K562 (cell line): ENCODE results near the gene SLC16A1. TPM values are rescaled to one million over a fixed set of nuclear protein-coding genes. Genes with fewer than 3 reads are reported as not detected.

Experiments
- AFF1 ChIP-seq, 2 experiments: fragments of 450-650 bp; IDR thresholded peaks; 2 replicates each; pipeline ENCODE4 v1.6.1; 2018; ENCODE audit warnings: mild to moderate bottlenecking in 2 of 2, low read depth in 1 of 2; ENCODE audit not compliant: partially characterized antibody in 2 of 2
- ATF7 ChIP-seq: fragments of 450-650 bp; IDR thresholded peaks from 2 replicates; pipeline ENCODE4 v1.7.1; 2014; ENCODE audit warnings: mild to moderate bottlenecking, moderate library complexity
- BCOR ChIP-seq: fragments of 450-650 bp; IDR thresholded peaks from 2 replicates; pipeline ENCODE4 v1.6.1; 2016
- CREM ChIP-seq: IDR thresholded peaks from 2 replicates; pipeline ENCODE4 v1.6.1; 2014; ENCODE audit warnings: antibody characterized with exemption, low read depth
- CTCF ChIP-seq, 3 experiments: IDR thresholded peaks in 2 of 3; conservative IDR thresholded peaks in 1 of 3; 2 replicates each; pipeline ENCODE4 v1.5.1; 2011 to 2012; ENCODE audit warnings: low read length in 3 of 3, mild to moderate bottlenecking in 3 of 3, control low read depth in 2 of 3, improper control_type of control experiment in 1 of 3, inconsistent platforms in 1 of 3, low read depth in 1 of 3, mixed read lengths in 1 of 3, moderate library complexity in 1 of 3; ENCODE audit not compliant: insufficient read depth in 2 of 3
- E2F5 ChIP-seq: sonication (generic); formaldehyde crosslinking; IDR thresholded peaks from 2 replicates; pipeline ENCODE4 v1.8.0; 2022; ENCODE audit warnings: mild to moderate bottlenecking, missing genetic modification reagents
- HDGF ChIP-seq: fragments of 450-650 bp; IDR thresholded peaks from 2 replicates; pipeline ENCODE4 v1.6.1; 2016
- MCM3 ChIP-seq: fragments of 450-650 bp; IDR thresholded peaks from 2 replicates; pipeline ENCODE4 v1.6.1; 2016
- MCM7 ChIP-seq, 2 experiments: fragments of 450-650 bp; IDR thresholded peaks; 2 replicates each; pipeline ENCODE4 v1.6.1; 2016 to 2018
- NFIC ChIP-seq: fragments of 450-650 bp; IDR thresholded peaks from 2 replicates; pipeline ENCODE4 v1.6.1; 2017; ENCODE audit warnings: mild to moderate bottlenecking, inconsistent platforms
- PRMT5 ChIP-seq: sonication (generic); formaldehyde crosslinking; IDR thresholded peaks from 2 replicates; pipeline ENCODE4 v1.5.0; 2020; ENCODE audit warnings: missing genetic modification reagents
- RNF219 ChIP-seq: fragments of 250-450 bp; sonication (Bioruptor Pico); IDR thresholded peaks from 2 replicates; pipeline ENCODE4 v1.5.0; 2022; ENCODE audit warnings: mild to moderate bottlenecking
- RUNX1 ChIP-seq: sonication (generic); IDR thresholded peaks from 2 replicates; pipeline ENCODE4 v1.6.1; 2016; ENCODE audit warnings: antibody characterized with exemption, low read depth
- SMAD3 ChIP-seq: fragments of 450-650 bp; formaldehyde crosslinking; conservative IDR thresholded peaks from 2 replicates; pipeline ENCODE4 v1.4.0; 2020; ENCODE audit warnings: mild to moderate bottlenecking
- SREBF2 ChIP-seq: sonication (generic); formaldehyde crosslinking; IDR thresholded peaks from 2 replicates; pipeline ENCODE4 v1.4.0; 2020; ENCODE audit warnings: mild to moderate bottlenecking, missing genetic modification reagents
- SRSF7 ChIP-seq: fragments of 200-400 bp; formaldehyde crosslinking; optimal IDR thresholded peaks from 2 replicates; pipeline ENCODE3; 2017; ENCODE audit warnings: mild to moderate bottlenecking, low read depth, low read length
- TEAD1 ChIP-seq, 2 experiments: fragments of 450-650 bp in 1 of 2; sonication (generic) in 1 of 2; formaldehyde crosslinking; IDR thresholded peaks; 2 replicates each; pipeline versions ENCODE4 v1.4.0 to v1.8.0; 2020 to 2022; ENCODE audit warnings: mild to moderate bottlenecking in 2 of 2, missing genetic modification reagents in 1 of 2
- TEAD2 ChIP-seq: fragments of 450-650 bp; IDR thresholded peaks from 2 replicates; pipeline ENCODE4 v1.6.1; 2016; ENCODE audit warnings: missing genetic modification characterization, control low read depth, missing compliant biosample characterization
- WHSC1 ChIP-seq: IDR thresholded peaks from one replicate; pipeline ENCODE4 v1.6.1; 2012; ENCODE audit warnings: low read length, control low read depth, inconsistent platforms
- ZNF12 ChIP-seq: sonication (generic); formaldehyde crosslinking; IDR thresholded peaks from 2 replicates; pipeline ENCODE4 v1.4.0; 2020; ENCODE audit warnings: mild to moderate bottlenecking, missing genetic modification reagents
- ZNF436 ChIP-seq: fragments of 250-450, 450-650 bp; sonication (Bioruptor Pico); formaldehyde crosslinking; IDR thresholded peaks from 2 replicates; pipeline ENCODE4 v1.7.0; 2020; ENCODE audit warnings: mild to moderate bottlenecking
- polyA plus RNA-seq, 8 experiments: library from polyadenylated mRNA; depleted of rRNA in 4 of 8; stranded (reverse) in 5 of 8; unstranded in 3 of 8; fragments of >200 nt; fragmentation: Nextera tagmentation in 2 of 8; fragmentation: Illumina TruSeq in 1 of 8; extraction: Ambion mirVana in 2 of 8; extraction: Trizol in 1 of 8; gene quantifications; 2 replicates each; pipeline versions ENCODE4 v1.2.1 to v1.2.3, GENCODE V29; 2011 to 2014; ENCODE audit warnings: inconsistent platforms in 1 of 8, missing spikeins in 1 of 8
- total RNA-seq, 7 experiments: library from RNA; depleted of rRNA in 6 of 7; stranded (reverse); fragments of >200 nt in 6 of 7; fragmentation: Illumina TruSeq in 2 of 7; extraction: Trizol in 2 of 7; gene quantifications; 2 replicates each; pipeline versions ENCODE4 v1.2.1 to v1.2.3, GENCODE V29; 2011 to 2021; ENCODE audit warnings: low replicate concordance in 1 of 7

SLC16A1 gene
- total and polyA plus RNA-seq, 9 of the 15 experiments (the other 6 are each of a cell fraction or from before 2014, with no cell fraction given), result 73.1 to 244 (median 117) TPM

GRCh38 chr1:112954945-112955772 lies 837 bp downstream of the SLC16A1 start (continued):
- TF ChIP-seq AFF1 (IDR thresholded peaks at IDR 0.05; ENCODE audit: low read depth in 1 of 2, partially characterized antibody in 2 of 2) (peak; percentile 40 to 59), SREBF2 (CRISPR knock-in tag) (no peak), WHSC1 (no peak), MCM7 (IDR thresholded peaks at IDR 0.05) (no peak), E2F5 (no peak), SMAD3 (CRISPR knock-in tag) (0 out of 2 replicates have a peak, but pooled peaks have one; percentile 5), CREM (peak; percentile 62; the same call in 1 of the 2 replicates), ATF7 (no peak), RUNX1 (peak; percentile 49; the same call in 1 of the 2 replicates), TEAD1 (CRISPR knock-in tag; IDR thresholded peaks at IDR 0.05) (peak in 1 of 2 experiments; percentile 64; a peak in 2 of 4 replicates), TEAD2 (tag) (no peak), CTCF (IDR thresholded peaks at IDR 0.05 in 2 of 3, conservative IDR thresholded peaks at IDR 0.05 in 1 of 3; ENCODE audit: insufficient read depth in 2 of 3, low read depth in 1 of 3, low read length in 3 of 3) (peak in 2 of 3 experiments; percentile 11 to 15; a peak in 1 of 6 replicates), PRMT5 (no peak), RNF219 (no peak), NFIC (no peak), MCM3 (no peak), ZNF12 (CRISPR knock-in tag) (peak; percentile 71; the same call in 1 of the 2 replicates), ZNF436 (CRISPR knock-in tag) (no peak), BCOR (0 out of 2 replicates have a peak, but pooled peaks have one; percentile 7), SRSF7 (no peak), HDGF (no peak)
